ENCODE measurements around the gene DLGAP4.

Gene DLGAP4

GRCh38 chr20:36384022-36384619, 78.0 kb downstream of the DLGAP4 start:
- DNase-seq (ENCODE audit: low spot score): peak; percentile 76

GRCh38 chr20:36385503-36385902, 79.4 kb downstream of the DLGAP4 start:
- DNase-seq (ENCODE audit: low spot score): no peak

DNA sequence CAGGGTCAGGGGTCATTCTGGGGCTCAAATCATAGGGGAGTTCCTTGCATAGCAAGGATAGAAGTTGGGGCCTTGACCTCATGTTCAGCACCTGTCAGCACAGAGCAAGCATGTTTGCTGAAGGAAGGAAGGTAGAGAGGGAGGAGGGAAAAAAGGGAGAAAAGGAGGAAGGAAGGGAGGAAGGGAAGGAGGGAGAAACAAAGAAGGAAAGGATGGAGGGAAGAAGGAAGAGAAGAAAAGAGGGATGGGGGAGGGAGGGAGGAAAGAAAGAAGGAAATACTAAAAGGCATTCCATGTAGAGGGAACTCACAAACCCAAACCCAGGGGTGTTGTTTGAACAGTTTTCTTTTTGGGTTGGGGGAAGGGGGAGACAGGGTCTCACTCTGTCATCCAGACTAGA, 80.1 kb downstream of the DLGAP4 start:
- no peak for DNase-seq (ENCODE audit: low spot score)

GRCh38 chr20:36390269-36390668, 84.1 kb downstream of the DLGAP4 start:
- no peak for DNase-seq (ENCODE audit: low spot score)

DNA sequence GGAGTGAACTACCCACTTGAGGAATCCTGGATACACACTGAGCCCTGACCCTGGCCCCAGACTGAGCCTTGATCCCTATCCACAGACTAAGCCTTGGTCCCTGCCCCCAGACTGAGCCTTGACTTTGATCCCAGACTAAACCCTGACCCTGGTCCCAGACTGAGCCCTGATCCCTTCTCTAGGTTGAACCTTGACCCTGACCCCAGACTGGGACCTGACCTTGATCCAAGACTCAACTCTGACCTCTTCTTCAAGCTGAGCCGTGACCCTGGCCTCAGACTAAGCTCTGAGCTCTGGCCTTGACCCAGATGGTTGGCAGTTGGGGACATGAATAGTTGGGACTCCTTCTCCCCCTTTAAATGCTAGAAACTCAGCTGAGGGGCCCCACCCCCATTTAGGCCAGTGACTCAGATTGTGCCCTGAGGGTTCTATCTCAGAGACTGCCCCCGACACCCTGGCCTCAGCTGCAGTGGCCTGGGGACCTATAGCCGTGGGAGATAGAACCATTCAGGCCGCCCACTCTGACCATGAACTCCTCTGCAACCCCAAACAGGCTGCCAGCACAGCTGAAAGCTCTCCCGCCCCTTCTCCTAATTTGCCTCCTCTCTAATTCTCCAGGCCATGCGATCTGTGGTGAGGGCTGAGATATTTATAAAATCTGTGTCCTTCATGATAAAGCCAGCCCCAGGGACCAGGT, 84.7 kb downstream of the DLGAP4 start:
- DNase-seq (ENCODE audit: low spot score): no peak

- no peak for DNase-seq (ENCODE audit: low spot score)
These were observed 85.3 kb downstream of the DLGAP4 start for GRCh38 chr20:36391456-36391855.

- DNase-seq (ENCODE audit: low spot score): no peak
These were observed 85.8 kb downstream of the DLGAP4 start for GRCh38 chr20:36391955-36392354.

- DNase-seq (ENCODE audit: low spot score): no peak
These were observed 86.8 kb downstream of the DLGAP4 start for GRCh38 chr20:36392989-36393388.

DNA sequence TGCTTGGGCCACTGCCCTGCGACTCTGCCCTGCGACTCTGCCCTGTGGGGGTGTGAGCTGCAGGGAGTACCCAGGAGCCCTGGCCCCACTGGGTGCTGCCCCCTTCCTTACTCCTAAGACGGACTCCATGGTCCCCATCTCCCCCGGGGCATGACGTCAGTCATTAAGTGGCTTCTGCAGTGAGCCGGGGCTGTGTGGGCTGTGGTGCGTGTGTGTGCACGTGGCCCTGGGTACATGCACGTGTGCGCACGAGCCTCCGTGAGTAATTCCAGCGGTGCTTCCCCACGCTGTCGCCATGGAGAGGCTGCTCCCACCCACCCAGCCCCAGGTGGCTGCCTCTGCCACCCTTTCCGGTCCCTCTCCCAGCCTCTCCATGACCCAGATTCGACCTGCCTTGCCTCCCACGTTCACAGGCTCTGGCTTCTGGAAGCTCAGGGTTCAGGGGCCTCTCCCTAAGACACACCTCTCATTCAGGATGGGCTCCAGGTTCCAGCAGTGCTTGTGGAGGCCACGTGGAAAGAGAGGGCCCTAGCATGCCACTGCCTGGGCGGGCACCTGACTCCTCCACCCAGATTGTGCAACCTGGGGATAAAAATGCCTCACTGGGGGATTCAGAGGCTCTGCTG, 88.3 kb downstream of the DLGAP4 start:
- DNase-seq (ENCODE audit: low spot score): no peak

DNA sequence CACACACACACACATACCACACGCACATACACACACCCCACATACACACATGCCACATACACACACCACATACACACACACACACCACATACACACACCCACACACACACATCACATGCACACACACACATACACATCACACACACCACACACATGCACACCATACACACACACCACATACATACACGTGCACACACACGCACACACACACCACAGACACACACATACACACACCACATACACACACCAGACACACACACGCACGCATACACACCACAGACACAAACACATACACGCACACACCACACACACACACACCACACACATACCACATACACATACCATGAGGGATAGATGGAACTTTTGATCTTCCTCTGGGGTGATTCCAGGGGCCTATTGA, 90.2 kb downstream of the DLGAP4 start:
- DNase-seq (ENCODE audit: low spot score): no peak

GRCh38 chr20:36396847-36397630, 90.9 kb downstream of the DLGAP4 start:
- no peak for DNase-seq (ENCODE audit: low spot score)

GRCh38 chr20:36398515-36398914, 92.4 kb downstream of the DLGAP4 start:
- DNase-seq (ENCODE audit: low spot score): no peak

DNA sequence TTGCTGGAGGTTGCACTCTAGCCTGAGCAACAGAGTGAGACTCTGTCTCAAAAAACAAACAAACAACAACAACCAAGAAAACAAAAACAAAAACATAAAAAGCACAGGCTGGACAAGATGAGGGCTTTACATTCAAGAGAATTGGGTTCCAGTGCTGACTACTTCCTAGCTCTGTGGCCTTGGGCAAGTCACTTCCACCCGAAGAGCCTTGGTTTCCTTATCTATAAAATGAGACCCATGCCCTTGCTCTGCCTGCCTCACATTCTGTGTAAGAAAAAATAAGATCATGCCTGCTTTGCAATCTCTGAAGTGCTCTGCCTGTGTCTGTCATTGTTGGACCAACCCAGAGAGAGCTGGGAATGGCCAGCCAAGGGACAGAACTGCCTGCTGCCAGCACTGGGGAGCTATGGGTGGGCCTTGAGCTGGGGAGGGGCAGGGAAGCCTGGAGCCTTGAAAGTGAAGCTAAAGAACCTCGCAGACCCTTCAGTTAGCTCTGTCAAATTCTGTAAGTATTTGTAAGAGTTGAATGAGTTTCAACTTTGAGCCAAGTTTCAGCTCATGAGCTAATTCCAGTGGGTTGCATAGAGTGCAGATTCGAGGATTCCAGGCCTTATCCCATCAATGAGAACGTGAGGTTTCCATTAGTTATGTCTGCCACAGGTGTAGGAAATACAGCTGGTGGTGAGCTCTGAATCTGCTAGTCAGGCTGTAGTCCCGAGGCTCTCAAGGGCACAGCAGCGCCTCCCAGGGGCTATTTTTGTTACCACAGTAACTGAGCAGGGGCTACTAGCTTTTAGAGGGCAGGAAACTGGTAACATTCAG, 93.2 kb downstream of the DLGAP4 start:
- DNase-seq (ENCODE audit: low spot score): peak; percentile 87

- DNase-seq (ENCODE audit: low spot score): no peak
These were observed 93.9 kb downstream of the DLGAP4 start for GRCh38 chr20:36399969-36400545.

GRCh38 chr20:36400909-36401735, 95.0 kb downstream of the DLGAP4 start:
- no peak for DNase-seq (ENCODE audit: low spot score)

DNA sequence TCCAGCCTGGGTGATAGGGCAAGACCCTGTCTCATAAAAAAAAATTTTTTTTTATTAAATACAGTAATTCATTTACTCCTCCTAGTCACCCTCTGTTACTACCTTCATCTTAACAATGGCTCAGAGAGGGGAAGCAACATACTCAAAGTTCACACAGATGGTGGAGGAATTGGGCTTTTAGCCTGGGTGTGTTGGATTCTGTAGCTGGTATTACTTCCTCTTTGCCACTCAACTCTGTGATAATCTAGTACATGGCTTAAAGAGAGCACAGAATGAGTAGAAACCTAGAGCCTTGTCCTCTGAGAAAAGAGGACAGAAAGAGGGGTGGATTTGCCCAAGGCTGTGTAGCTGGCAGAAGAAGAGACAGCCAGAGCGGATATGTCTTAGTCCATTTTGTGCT, 96.6 kb downstream of the DLGAP4 start:
- peak; percentile 12 for DNase-seq (ENCODE audit: low spot score)

- DNase-seq (ENCODE audit: low spot score): no peak
These were observed 98.4 kb downstream of the DLGAP4 start for GRCh38 chr20:36404435-36404978.

- DNase-seq (ENCODE audit: low spot score): no peak
These were observed 99.1 kb downstream of the DLGAP4 start for GRCh38 chr20:36405255-36405654.

DNA sequence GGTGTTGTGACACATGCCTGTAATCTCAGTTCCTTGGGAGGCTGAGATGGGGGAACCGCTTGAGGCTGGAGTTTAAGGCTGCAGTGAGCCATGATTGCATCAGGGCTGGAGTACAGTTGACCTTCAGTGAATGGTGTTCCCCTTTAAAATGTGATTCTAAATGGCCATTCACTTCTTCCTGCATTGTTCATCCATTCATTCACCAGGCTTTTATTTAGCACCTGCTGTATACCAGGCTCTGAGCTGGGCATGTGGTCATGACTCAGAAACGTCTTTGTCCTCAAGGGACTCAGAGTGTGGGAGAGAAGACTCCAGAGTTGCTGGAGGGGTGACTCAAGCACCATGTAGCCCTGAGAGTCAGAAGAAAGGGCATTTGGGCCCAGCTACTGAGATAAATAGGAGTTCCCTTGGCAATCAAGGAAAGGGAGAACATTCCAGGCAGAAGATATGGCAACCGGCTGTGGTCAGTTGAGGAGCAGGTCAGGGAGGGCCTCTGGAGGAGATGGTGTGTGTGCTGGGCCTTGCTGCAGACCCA, 101.1 kb downstream of the DLGAP4 start:
- DNase-seq (ENCODE audit: low spot score): no peak

DNA sequence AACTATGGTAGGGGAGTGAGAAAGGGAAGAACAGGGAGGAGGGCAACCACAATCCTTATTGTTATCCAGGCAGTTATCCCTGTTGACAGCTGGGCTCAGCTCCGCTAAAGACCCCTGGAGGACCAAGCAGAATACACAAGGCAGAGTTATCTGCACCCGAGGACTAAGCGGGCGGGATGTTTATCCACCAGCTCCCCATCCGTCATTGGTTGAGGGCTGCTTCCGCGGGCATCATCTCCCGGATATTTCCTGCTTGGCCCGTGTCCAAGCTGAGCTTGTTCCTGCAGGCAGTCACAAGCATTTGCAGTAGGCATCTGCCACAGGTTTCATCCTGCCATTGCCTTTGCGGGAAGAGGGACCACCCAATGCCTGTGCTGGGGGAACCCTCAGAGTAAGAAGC, 102.1 kb downstream of the DLGAP4 start:
- DNase-seq (ENCODE audit: low spot score): no peak

Data from NAMALWA (cell line).